Astrocyte (in vitro differentiated cells and primary cell): ENCODE data around the gene SPOCK1. TPM values are rescaled to one million over a fixed set of nuclear protein-coding genes. Genes with fewer than 3 reads are reported as not detected.

Experiments
- DNase-seq: peaks from one replicate; pipeline ENCODE4 v3.0.0-alpha.2; 2010; ENCODE audit warnings: low read depth
- FAIRE-seq: peaks from 2 replicates; lab custom pipeline; 2011; peaks lifted over from hg19 to GRCh38; lab: Jason Lieb, UNC
- H2AFZ ChIP-seq: 2 replicates; pipeline ENCODE4 v1.6.0; 2012; ENCODE audit warnings: low read depth, low read length, inconsistent platforms
- H3K27ac ChIP-seq: 2 replicates; pipeline ENCODE4 v1.5.1; 2011; ENCODE audit warnings: low read depth, low read length, inconsistent platforms
- H3K27me3 ChIP-seq: 2 replicates; pipeline ENCODE4 v1.6.0; 2011; ENCODE audit warnings: low read length, inconsistent platforms; ENCODE audit not compliant: insufficient read depth
- H3K36me3 ChIP-seq: 2 replicates; pipeline ENCODE4 v1.5.1; 2011; ENCODE audit warnings: low read length, inconsistent platforms; ENCODE audit not compliant: insufficient read depth
- H3K4me1 ChIP-seq: 2 replicates; pipeline ENCODE4 v1.5.1; 2011; ENCODE audit warnings: low read length, inconsistent platforms; ENCODE audit not compliant: insufficient read depth
- H3K4me2 ChIP-seq: 2 replicates; pipeline ENCODE4 v1.6.0; 2012; ENCODE audit warnings: low read length, inconsistent platforms
- H3K4me3 ChIP-seq: 2 replicates; pipeline ENCODE4 v1.5.1; 2011; ENCODE audit warnings: low read depth, mild to moderate bottlenecking, low read length, inconsistent platforms; ENCODE audit not compliant: insufficient read depth
- H3K79me2 ChIP-seq: 2 replicates; pipeline ENCODE4 v1.6.0; 2012; ENCODE audit warnings: mild to moderate bottlenecking, low read length, inconsistent platforms; ENCODE audit not compliant: insufficient read depth
- H3K9ac ChIP-seq: 2 replicates; pipeline ENCODE4 v1.6.0; 2012; ENCODE audit warnings: mild to moderate bottlenecking, low read length, inconsistent platforms
- H3K9me3 ChIP-seq: 2 replicates; pipeline ENCODE4 v1.5.1; 2012; ENCODE audit warnings: low read depth, mild to moderate bottlenecking, low read length, inconsistent platforms; ENCODE audit not compliant: insufficient read depth
- H4K20me1 ChIP-seq: 2 replicates; pipeline ENCODE4 v1.6.0; 2012; ENCODE audit warnings: low read length, inconsistent platforms; ENCODE audit not compliant: insufficient read depth
- H3K27ac Mint-ChIP-seq: one replicate; pipeline ENCODE4 v1.8.0; 2021; ENCODE audit warnings: mild to moderate bottlenecking, mixed read lengths; ENCODE audit not compliant: unreplicated experiment
- H3K27me3 Mint-ChIP-seq: one replicate; pipeline ENCODE4 v1.8.0; 2021; ENCODE audit warnings: low read depth, mixed read lengths; ENCODE audit not compliant: unreplicated experiment
- H3K36me3 Mint-ChIP-seq: one replicate; pipeline ENCODE4 v1.8.0; 2021; ENCODE audit warnings: low read depth, mixed read lengths; ENCODE audit not compliant: unreplicated experiment
- H3K4me1 Mint-ChIP-seq: one replicate; pipeline ENCODE4 v1.8.0; 2021; ENCODE audit warnings: low read depth, mixed read lengths; ENCODE audit not compliant: unreplicated experiment
- H3K4me3 Mint-ChIP-seq: one replicate; pipeline ENCODE4 v1.8.0; 2021; ENCODE audit warnings: mild to moderate bottlenecking, moderate library complexity, mixed read lengths; ENCODE audit not compliant: unreplicated experiment
- H3K9me3 Mint-ChIP-seq: one replicate; pipeline ENCODE4 v1.8.0; 2021; ENCODE audit warnings: mild to moderate bottlenecking, mixed read lengths; ENCODE audit not compliant: unreplicated experiment
- CTCF ChIP-seq: IDR thresholded peaks from 2 replicates; pipeline ENCODE4 v1.5.1; 2011; ENCODE audit warnings: low read depth, mild to moderate bottlenecking, inconsistent platforms, low read length, moderate library complexity; ENCODE audit not compliant: insufficient read depth
- EZH2 ChIP-seq: IDR thresholded peaks from 2 replicates; pipeline ENCODE4 v1.6.1; 2012; ENCODE audit warnings: mild to moderate bottlenecking, low read length, inconsistent platforms; ENCODE audit not compliant: insufficient read depth
- total RNA-seq: library from RNA; stranded (reverse); gene quantifications from 2 replicates; pipeline ENCODE4 v1.2.1, GENCODE V29; 2021

SPOCK1 gene
- total RNA-seq, 1 donor from 2014 or later: 53.5 TPM

- Histone ChIP-seq H3K79me2 (peaks cover 22% of the 10 kb centered on the region), H3K36me3 (no peaks in the 10 kb centered on the region), H2AFZ (no peak overlapping the region), H3K4me3 (no peak overlapping the region), H3K9me3 (no peaks in the 10 kb centered on the region), H3K27me3 (no peaks in the 10 kb centered on the region), H4K20me1 (peaks cover 17% of the 10 kb centered on the region), H3K4me1 (peaks cover 18% of the 10 kb centered on the region), H3K9ac (no peak overlapping the region), H3K27ac (no peak overlapping the region), H3K4me2 (no peak overlapping the region)
- no peaks in the 10 kb centered on the region for H3K36me3 Mint-ChIP-seq
- DNase-seq (no peak), FAIRE-seq (no peak)
- H3K4me3 Mint-ChIP-seq: no peak overlapping the region
- peaks cover 8% of the 10 kb centered on the region for H3K4me1 Mint-ChIP-seq
- no peak for TF ChIP-seq EZH2
- no peak for TF ChIP-seq CTCF
- H3K27me3 Mint-ChIP-seq: no peaks in the 10 kb centered on the region
- no peaks in the 10 kb centered on the region for H3K9me3 Mint-ChIP-seq
- no peak overlapping the region for H3K27ac Mint-ChIP-seq
Measured at GRCh38 chr5:137294604-137295003, 204.5 kb downstream of the SPOCK1 start.

GRCh38 chr5:137292461-137293027 is 206.6 kb downstream of the SPOCK1 start:
- H3K9me3 Mint-ChIP-seq: no peaks in the 10 kb centered on the region
- Histone ChIP-seq H3K27me3 (no peaks in the 10 kb centered on the region), H3K9ac (no peak overlapping the region), H3K4me1 (peaks cover 18% of the 10 kb centered on the region), H3K4me3 (no peak overlapping the region), H3K79me2 (peaks cover 23% of the 10 kb centered on the region), H3K36me3 (no peaks in the 10 kb centered on the region), H2AFZ (no peak overlapping the region), H3K4me2 (no peak overlapping the region), H3K9me3 (no peaks in the 10 kb centered on the region), H4K20me1 (peaks cover 35% of the 10 kb centered on the region), H3K27ac (no peak overlapping the region)
- DNase-seq (no peak), FAIRE-seq (no peak)
- H3K4me1 Mint-ChIP-seq: peaks cover 2% of the 10 kb centered on the region
- H3K36me3 Mint-ChIP-seq: no peaks in the 10 kb centered on the region
- no peak for TF ChIP-seq EZH2
- no peak for TF ChIP-seq CTCF
- H3K4me3 Mint-ChIP-seq: no peak overlapping the region
- H3K27me3 Mint-ChIP-seq: peaks cover 9% of the 10 kb centered on the region
- no peak overlapping the region for H3K27ac Mint-ChIP-seq

- no peak overlapping the region for H3K4me3 Mint-ChIP-seq
- H3K36me3 ChIP-seq: no peaks in the 10 kb centered on the region
- H3K4me3 ChIP-seq: no peak overlapping the region
- no peak overlapping the region for H2AFZ ChIP-seq
- FAIRE-seq (no peak), DNase-seq (no peak)
- H3K79me2 ChIP-seq: peaks cover 29% of the 10 kb centered on the region
- H3K4me1 ChIP-seq: peaks cover 15% of the 10 kb centered on the region
- no peaks in the 10 kb centered on the region for H3K27me3 ChIP-seq
- H3K9me3 Mint-ChIP-seq: no peaks in the 10 kb centered on the region
- no peaks in the 10 kb centered on the region for H3K9me3 ChIP-seq
- H3K4me2 ChIP-seq: no peak overlapping the region
- H3K9ac ChIP-seq: no peak overlapping the region
- no peak overlapping the region for H3K27ac Mint-ChIP-seq
- TF ChIP-seq CTCF (no peak), EZH2 (no peak)
- H3K4me1 Mint-ChIP-seq: peaks cover under 1% of the 10 kb centered on the region
- H4K20me1 ChIP-seq: peaks cover 44% of the 10 kb centered on the region
- no peaks in the 10 kb centered on the region for H3K36me3 Mint-ChIP-seq
- H3K27me3 Mint-ChIP-seq: peaks cover 13% of the 10 kb centered on the region
- H3K27ac ChIP-seq: no peak overlapping the region
Measured at GRCh38 chr5:137291436-137291835, 207.7 kb downstream of the SPOCK1 start.
